Activated T-cell treated with anti-CD3 and anti-CD28 coated beads for 1 hour (primary cell): Measurements from ENCODE around the gene WDR70.
"Not testable (repeated sequence)": the region's sequence is repeated elsewhere in the genome, so short reads cannot be mapped to it uniquely, and the experiment has no call there.

ENCODE experiments used
- DNase-seq: peaks from one replicate; pipeline ENCODE4 v3.0.0-alpha.2; 2020; ENCODE audit warnings: low read depth

WDR70 gene

DNA sequence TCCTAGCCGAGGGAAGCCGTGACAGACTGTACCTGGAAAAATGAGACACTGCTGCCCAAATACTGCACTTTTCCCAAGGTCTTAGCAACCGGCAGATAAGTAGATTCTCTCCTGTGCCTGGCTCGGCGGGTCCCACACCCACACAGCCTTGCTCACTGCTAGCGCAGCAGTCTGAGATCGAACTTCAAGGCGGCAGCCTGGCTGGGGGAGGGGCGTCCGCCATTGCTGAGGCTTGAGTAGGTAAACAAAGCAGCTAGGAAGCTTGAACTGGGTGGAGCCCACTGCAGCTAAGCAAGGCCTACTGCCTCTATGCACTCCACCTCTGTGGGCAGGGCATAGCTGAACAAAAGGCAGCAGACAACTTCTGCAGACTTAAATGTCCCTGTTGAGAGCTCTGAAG lies 309.8 kb downstream of the WDR70 start:
- not testable (repeated sequence) for DNase-seq

DNA sequence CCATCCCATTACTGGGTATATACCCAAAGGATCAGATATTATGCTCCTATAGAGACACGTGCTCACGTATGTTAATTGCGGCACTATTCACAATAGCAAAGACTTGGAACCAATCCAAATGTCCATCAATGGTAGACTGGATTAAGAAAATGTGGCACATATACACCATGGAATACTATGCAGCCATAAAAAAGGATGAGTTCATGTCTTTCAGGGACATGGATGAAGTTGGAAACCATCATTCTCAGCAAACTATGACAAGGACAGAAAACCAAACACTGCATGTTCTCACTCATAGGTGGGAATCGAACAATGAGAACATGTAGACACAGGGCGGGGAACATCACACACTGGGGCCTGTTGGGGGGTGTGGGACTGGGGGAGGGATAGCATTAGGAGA lies 315.2 kb downstream of the WDR70 start:
- not testable (repeated sequence) for DNase-seq

DNA sequence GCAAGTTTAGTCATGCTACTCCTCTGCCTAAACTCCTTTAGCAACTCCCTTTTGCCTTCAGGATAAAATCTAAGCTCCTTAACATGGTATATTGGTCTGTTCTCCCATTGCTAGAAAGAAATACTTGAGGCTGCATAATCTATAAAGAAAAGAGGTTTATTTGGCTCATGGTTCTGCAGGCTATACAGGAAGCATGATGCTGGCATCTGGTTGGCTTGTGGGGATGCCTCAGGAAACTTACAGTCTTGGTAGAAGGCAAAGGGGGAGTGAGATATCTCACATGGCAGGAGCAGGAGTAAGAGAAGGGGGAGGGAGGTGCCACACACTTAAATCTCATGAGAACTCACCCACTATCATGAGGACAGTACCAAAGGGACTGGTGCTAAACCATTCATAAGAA lies 315.7 kb downstream of the WDR70 start:
- no peak for DNase-seq

DNA sequence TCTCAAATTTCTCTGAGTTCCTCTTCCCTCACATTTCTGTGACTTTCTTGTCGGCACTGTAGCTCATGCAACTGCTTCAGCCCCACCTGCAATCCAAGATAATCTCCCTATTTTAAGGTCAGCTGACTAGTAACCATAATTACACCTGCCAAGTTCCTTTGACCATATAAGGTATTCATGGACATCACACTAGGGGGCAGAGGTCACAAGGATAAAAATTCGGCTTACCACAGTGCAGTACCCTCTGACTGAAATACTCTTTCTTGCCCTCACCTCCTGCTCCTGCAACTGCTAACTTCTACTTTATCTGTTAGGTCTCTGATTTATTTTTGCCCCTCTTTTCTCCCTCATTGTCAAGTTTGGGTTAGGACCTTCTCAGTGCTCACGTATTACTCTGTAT lies 316.5 kb downstream of the WDR70 start:
- no peak for DNase-seq

DNA sequence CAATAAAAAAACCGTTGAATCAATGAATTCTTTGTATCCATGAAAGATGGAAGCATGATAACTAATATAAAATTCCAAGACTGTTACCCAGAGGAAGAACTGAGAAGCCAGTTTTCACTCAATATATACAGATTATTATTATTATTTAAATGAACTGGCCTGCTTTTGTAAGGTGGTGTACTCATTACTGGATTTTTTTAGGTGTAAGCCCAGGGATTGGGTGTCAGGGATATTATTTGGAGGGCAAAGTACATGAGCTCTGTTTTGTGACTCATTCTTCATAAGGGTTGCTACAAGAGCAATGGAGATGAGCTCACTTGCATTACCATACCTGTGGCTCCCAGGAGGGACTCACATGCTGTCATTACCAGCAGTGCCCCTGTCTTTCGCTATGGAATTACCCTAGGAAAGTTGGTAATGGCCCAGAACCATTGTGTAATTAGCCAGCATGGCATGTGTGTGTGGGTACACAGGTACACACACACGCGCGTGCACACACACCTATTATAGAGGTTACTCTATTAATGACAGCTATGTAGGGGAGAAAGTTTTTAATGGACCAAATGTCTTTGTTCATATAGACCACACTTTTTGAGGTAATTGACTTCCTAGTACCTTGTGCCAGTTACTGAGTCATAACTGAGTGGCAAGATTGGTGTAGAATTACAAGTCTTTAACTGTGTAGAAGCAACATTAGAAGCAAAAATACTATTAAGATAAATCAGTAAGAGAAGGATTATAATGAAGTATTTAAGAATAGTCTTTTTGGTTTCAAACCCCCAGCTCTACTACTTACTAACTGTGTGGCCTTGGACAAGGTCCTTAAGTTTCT lies 317.3 kb downstream of the WDR70 start:
- no peak for DNase-seq

DNA sequence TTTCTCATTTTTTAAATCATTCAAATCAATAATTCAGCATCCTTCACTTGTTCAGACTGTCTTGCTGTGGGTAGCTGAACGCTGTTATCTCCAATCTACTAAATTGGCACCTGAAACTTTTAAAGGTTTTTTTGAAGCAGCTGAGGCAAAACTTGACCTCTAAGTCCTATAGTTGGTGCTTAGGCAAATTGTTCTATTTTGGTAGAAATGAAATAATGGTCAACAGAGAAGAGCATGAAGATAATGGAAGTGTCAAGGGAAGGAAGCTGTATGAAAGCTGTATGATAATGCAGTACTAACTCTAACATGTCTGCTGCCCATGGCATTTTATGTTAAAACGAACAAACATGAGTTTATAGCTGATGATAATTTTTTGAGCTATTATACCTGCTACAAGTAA lies 322.8 kb downstream of the WDR70 start:
- no peak for DNase-seq

DNA sequence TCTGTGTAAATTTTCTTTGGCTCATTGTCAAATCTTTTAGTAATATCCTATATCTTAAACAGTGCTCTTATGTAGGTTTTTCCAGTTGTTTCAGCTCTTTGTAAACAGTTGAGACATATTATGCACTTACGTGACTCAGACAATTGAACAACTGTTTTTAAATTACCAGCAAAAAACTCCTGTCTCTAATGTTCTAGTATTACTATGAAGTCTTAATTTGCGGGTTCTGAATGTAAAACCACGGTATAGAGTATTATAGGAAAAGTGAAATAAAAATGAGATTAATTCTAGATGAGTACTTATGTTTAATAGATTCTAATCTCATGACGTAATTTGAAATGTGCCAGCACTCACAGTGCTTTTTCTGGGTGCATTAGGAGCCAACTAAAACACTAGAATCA lies 324.7 kb downstream of the WDR70 start:
- DNase-seq, result no peak

DNA sequence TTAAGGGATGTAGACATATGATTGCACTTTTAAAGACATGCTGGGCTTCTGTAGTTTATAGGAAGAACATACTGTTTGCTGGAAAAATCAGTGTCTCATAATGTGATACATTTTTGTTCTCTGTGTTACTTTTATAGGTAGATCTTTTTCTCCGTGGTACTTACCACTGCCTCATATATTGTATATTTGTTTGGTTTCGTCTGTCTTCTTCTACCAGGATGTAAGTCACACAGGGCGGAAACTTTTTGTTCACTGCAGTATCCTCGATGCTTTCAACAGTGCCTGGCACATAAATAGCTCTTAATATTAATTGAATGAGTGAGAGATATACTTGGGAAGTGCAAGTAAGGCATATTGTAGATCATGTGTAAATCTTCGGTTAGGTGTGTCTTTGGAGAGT lies 325.3 kb downstream of the WDR70 start:
- no peak for DNase-seq

DNA sequence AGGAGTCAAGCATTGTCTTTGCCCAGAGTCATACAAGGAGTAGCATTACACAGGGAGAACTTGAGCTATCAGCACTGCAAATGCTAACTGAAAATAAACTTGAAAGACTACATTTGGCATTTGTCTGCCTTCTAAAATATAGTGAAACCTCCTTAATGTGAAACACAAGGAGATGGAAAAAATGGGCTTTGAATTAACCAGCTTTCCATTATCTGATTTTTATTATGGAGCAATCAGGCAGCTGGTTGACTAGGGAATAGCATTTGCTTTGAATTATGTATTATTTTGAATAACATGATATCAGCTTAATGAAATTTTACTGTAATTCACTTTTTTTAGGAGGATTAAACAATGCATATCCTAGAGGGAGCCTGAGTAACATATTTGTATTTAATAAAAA lies 329.9 kb downstream of the WDR70 start:
- DNase-seq, result no peak

DNA sequence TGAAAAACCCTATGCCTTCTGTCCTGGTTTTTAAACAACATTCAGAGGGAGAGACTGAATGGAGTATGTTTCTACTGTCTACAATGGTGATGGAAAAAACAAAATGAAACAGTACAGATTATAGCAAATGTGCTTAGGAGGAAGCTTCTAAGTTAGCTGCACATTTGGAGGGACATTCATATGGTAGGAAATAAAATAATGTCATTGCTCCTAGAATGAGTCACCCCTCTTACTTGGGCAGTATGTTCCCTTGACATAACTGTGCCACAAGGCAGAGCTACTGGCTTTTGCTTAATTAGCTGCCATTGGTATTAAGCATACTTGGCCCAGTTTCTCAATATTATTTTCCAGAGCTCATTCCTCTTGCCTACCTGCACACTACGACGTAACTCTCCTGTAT lies 331.8 kb downstream of the WDR70 start:
- DNase-seq, result no peak

DNA sequence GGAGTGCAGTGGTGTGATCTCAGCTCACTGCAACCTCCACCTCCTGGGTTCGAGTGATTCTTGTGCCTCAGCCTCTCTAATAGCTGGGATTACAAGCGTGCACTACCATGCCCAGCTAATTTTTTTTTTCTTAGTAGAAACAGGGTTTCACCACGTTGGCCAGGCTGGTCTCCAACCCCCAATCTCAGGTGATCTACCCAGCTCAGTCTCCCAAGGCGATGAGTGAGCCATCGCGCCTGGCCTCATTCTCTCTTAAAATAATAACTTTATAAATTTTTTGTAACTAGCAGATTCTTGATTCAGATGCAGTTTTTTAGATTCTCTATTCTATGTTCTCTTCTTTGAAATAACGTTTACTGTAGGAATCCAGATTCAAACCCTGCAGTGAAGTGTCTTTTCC lies 333.6 kb downstream of the WDR70 start:
- DNase-seq, result no peak

DNA sequence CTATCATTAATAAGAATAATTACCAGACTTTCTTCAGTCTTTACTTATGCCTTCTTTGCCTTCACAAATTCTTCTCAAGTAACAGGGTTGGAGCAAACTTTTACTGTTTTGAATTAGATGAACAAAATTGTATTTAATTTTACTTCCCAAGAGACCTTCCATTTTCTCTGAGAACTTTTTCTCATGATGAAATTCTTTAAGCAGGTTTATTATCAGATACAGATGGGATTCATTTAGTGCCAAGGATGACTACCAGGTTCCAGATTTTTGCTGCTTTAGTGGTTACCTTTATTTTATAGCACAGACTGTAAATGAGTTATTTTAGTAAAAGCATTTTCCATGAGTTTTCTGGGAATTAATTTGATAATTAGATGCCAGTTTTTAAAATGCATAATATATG lies 335.6 kb downstream of the WDR70 start:
- no peak for DNase-seq

DNA sequence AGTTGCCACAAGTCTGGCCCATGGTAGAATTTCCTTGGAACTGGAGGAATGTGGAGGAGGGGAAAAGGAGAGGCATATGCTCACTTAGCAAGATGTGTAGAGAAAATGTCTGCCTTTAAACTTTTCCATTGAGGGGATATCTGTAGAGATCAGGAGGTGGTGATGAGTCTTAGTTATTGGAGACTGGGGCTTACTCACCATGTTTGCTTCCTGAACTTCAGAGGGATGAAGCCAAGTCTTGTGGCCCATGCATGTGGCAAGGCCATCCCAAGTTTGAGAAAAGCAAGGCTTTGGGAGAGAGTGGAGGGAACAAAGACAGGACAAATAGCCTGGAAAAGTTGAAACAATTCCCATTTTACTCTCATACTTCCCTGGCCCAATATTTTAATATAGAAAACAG lies 336.2 kb downstream of the WDR70 start:
- DNase-seq, result no peak

DNA sequence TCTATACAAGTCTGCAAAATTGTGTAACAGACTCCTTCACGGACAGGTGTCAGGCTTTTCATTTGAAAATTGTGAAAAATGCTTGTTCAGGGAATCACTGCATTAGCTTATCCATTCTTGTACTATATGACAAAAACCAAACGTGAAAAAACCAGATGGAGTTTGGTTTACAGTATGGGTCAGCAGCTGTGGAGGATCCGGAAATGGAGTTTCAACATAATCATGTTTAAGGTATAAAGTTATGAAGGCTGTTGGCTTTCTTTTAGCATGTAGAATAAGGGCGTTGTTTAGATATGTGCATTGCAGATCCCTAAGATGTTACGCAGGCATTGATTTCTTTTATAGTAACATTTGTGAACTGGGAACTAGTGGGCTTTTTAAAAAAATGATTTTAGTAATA lies 336.9 kb downstream of the WDR70 start:
- no peak for DNase-seq

DNA sequence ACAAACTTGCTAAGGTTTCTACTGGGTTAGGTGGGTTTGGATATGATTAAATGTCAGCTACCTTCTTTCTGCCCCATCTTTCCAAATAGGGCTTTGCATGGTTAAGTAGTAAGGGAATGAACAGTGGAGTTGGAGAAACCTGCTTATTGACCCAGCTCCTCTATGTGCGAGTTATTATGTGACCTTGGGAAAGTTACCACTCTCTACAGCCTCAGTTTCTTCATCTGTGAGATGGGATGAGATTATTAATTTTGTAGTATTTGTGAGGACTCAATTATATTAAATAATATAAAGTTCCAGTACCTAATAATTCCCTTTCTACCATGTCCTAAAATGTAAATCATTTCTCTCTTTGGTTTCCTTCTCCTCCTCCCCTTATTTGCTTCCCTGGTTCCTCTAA lies 337.3 kb downstream of the WDR70 start:
- no peak for DNase-seq

DNA sequence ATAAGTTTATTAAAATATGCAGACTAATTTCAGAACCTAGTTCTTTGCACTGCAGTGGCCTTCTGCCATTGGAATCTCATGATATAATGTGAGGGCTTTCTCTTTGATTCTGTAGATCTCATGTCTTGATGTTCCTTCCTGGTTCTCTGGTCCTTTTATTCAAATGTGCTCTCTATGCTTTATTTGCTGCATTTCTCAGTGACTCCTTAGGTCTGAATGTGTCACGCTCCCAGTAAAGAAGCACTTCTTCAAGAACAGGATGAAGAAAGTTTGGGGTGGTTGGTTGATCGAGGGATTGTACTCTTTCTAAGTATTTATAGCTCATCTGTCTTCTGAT lies 338.1 kb downstream of the WDR70 start:
- no peak for DNase-seq

DNA sequence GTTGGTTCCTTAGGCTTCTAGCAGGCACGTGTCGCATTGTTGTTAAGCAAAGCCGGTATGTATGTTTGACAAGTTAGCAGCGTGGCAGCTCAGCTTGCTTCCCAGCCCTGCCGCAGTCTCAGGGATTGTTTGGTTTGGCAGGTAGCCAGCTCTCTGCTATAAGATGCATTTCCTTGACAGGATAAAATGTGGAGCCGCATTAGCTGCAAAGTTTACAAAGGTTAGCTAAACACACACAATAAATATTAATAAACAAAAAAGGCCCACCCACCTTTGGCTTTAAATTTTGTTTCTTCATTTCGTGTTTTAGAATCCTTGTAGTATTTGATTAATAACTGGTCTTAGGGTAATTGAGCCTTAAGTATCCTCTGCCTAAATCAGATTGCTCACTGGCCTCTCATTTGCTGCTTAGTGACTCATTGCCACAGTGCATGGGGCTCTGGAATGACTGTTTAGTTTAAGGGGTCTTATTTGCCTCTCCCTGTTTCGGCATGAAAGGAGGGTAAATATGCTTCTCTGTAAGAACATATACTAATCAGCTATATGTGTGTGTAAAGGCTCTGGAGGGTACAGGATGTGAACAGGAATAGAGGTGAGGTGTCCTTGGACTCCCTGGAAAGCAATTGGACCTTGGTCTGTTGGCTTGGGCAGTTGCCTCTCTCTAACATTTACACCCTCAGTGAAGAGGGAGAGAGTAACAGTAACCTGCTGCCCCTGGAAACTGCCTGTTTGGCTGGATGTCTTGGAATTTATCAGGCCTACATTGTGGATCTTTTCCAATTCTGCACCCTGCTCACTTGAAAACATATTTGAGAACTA lies 338.7 kb downstream of the WDR70 start:
- DNase-seq, result no peak

DNA sequence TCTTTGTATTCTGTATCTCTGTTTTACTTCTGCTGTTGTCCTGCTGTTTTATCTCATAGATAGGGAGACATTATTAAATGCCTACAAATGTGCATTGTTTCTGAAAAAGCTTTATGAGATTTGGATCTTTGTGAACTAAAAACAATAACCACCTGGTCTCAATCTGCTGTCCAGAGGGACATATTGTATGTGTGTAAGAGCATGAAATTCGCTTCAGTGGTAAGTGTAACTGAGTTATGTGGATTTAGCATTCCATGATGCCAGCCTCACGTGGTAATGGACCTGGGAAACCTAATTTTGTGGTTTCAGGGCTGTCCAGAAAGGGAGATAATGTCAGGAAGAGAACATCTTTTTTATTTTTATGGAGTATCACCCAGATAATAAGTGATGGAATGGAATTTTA lies 341.4 kb downstream of the WDR70 start:
- DNase-seq, result no peak

DNA sequence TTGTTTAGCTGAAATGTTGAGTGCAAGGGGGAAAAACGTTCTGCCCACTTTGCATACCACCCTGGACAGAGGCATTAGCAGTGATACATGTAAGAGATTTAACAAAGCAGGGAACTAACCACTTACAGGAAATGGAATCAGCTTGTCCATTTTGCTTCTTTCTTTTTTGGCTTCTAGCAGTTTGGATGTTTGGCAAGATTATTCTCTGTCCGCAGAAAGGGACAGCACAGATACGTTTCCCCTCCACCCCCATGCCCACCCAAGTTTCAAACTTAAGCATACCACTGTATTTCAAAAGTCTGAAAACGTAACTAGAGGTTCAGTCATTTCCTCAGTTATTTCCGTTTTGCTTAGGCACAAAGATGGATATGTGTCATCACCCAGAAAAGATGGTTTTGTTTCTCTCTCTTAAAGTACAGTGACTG lies 342.3 kb downstream of the WDR70 start:
- no peak for DNase-seq

DNA sequence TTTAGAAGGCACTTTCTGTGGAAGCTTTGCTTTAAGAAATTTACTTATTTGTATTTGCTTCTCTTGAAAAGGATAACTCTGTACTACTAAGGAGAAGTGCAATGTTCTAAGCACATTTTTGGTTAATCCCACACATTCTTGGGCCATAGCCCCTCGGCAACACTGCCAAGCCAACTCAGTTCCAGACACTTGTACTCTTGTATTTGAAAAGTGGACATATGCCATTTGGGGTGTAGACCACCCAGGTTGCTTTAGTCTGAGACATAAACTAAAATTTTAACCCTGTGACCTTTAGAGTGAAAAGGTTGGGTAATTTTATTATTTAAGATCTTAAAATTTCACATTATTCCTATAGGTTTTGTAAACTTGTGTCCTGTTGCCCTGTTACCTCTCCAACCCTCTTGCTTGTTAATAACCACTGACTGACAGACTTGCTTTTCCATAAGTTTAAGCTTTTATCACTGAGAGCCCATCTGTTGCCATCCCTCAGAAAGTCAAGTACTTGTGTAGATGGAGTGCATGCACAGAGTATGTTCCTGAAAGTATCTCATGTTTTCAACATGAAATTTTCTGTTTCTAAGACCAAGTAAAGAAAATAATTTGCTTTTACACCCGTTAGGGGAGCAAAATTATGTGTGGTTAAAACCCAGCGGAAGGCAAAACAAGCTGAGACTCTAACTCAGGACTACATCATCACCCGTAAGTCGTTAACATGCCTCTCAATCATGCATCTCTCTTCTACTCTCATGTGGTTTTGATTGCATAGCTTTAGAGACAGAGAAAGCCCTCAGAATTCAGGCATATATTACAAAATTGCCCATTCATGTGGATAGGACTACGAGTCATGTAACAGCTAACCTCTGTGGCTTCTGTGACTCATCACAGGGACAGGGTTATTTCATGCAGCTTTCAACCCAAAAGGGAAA lies 343.4 kb downstream of the WDR70 start:
- DNase-seq, result no peak

DNA sequence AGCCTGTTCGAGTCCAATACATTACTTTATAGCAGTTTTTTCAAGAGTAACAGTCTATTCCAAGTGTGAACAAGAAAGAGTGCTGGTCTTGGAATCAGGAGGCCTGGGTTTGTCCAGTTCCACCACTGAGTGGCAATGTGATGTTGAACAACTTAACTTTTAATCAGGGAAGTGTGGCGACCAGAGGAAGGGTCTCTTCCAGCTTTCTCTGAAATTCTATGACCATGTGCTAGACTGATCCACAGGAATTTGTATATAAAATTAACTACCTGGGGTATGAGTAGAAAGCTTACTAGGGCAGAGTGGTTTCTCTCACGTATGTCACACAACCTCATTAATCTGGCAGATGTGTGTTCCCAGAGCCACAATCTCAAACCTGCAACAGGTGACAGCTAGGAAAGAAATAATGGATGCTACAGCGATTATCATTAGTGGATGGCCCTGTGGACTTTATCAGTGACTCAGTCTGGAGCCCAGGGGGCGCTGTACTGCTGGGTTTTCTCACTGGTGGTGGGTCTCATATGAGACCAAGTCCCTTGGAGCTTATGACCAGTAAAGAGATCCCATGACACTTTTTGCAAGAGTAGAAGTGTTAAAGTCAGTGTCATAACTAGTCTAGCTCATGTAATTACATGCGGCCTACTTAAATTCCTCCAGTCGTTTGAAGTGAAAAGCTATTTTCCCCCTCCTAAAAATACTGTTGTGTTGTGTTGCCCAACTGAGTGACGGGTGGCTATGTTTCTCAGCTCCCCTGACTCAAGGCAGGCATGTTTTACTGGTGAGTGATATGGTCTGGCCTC lies 344.2 kb downstream of the WDR70 start:
- DNase-seq, result no peak
